GM12878 (cell line): ENCODE measurements around the gene PACS2. TPM values are rescaled to one million over a fixed set of nuclear protein-coding genes. Genes with fewer than 3 reads are reported as not detected.

Source experiments
- ATAC-seq: fragments of 200-7000 bp; cut with Tn5 transposase; 3 replicates; pipeline ENCODE4 v1.9.1; 2020; ENCODE audit warnings: mild to moderate bottlenecking, moderate library complexity
- BruUV-seq: library from RNA; stranded (reverse); fragments of 400-500 nt; replicated peaks from 2 replicates; lab custom pipeline; 2021; lab: Mats Ljungman, UMichigan
- CTCF ChIA-PET: fragments of 300-600 bp; sonication (Branson Sonifier 250); formaldehyde crosslinking; extraction: SDS; loops from one replicate; lab custom pipeline; 2021; ENCODE audit warnings: inconsistent platforms; lab: Yijun Ruan, JAX
- POLR2A ChIA-PET: fragments of 350-600 bp; formaldehyde crosslinking; extraction: SDS; loops from one replicate; lab custom pipeline; 2021; ENCODE audit warnings: inconsistent platforms; lab: Charles Lee
- RAD21 ChIA-PET: fragments of 300-600 bp; sonication (Branson Sonifier 250); formaldehyde crosslinking; loops from one replicate; lab custom pipeline; 2023; ENCODE audit warnings: antibody characterized with exemption; ENCODE audit not compliant: unreplicated experiment; lab: Charles Lee
- SMC1A ChIA-PET: fragments of 300-600 bp; sonication (Branson Sonifier 250); formaldehyde crosslinking; loops from one replicate; lab custom pipeline; 2023; ENCODE audit not compliant: unreplicated experiment, uncharacterized antibody; lab: Charles Lee
- DNase-seq: peaks from one replicate; pipeline ENCODE4 v3.0.0-alpha.2; 2011; ENCODE audit warnings: low read depth, low spot score
- FAIRE-seq: peaks from 3 replicates; lab custom pipeline; 2011; peaks lifted over from hg19 to GRCh38; lab: Jason Lieb, UNC
- H2AFZ ChIP-seq: 2 replicates; pipeline ENCODE4 v1.6.0; 2011; ENCODE audit warnings: low read depth, low read length, control low read depth; ENCODE audit not compliant: control insufficient read depth
- H3K27ac ChIP-seq: 2 replicates; pipeline ENCODE4 v1.5.1; 2011; ENCODE audit warnings: control low read depth; ENCODE audit not compliant: control insufficient read depth, insufficient read depth
- H3K27me3 ChIP-seq, 2 experiments: replicated peaks in 1 of 2; 2 replicates each; pipeline versions ENCODE4 v1.6.0 to v1.6.1; 2011; ENCODE audit warnings: low read length in 1 of 2; ENCODE audit not compliant: control insufficient read depth in 2 of 2, insufficient read depth in 2 of 2
- H3K36me3 ChIP-seq, 2 experiments: 2 replicates each; pipeline ENCODE4 v1.5.1; 2011; ENCODE audit warnings: low read length in 1 of 2; ENCODE audit not compliant: control insufficient read depth in 2 of 2, insufficient read depth in 2 of 2
- H3K4me1 ChIP-seq: 2 replicates; pipeline ENCODE4 v1.6.1; 2011; ENCODE audit warnings: mild to moderate bottlenecking, low read length, moderate library complexity, mixed read lengths; ENCODE audit not compliant: control insufficient read depth, insufficient read depth
- H3K4me2 ChIP-seq: 2 replicates; pipeline ENCODE4 v1.6.0; 2011; ENCODE audit warnings: control low read depth; ENCODE audit not compliant: control insufficient read depth, insufficient read depth
- H3K4me3 ChIP-seq: fragments of 200-600 bp; sonication (generic); 2 replicates; pipeline ENCODE4 v1.5.1; 2016
- H3K79me2 ChIP-seq: 2 replicates; pipeline ENCODE4 v1.6.0; 2011; ENCODE audit warnings: low read length; ENCODE audit not compliant: control insufficient read depth, insufficient read depth
- H3K9ac ChIP-seq: 2 replicates; pipeline ENCODE4 v1.8.0; 2011; ENCODE audit warnings: low read length, control low read depth, mixed read lengths; ENCODE audit not compliant: control insufficient read depth, insufficient read depth
- H3K9me3 ChIP-seq: replicated peaks from 3 replicates; pipeline ENCODE4 v1.5.1; 2011; ENCODE audit warnings: mild to moderate bottlenecking, low read length; ENCODE audit not compliant: control insufficient read depth, insufficient read depth
- H4K20me1 ChIP-seq: 2 replicates; pipeline ENCODE4 v1.6.0; 2011; ENCODE audit not compliant: control insufficient read depth, insufficient read depth
- EGR1 ChIP-seq, 2 experiments: IDR thresholded peaks; 1 replicate in 1 of 2; 2 replicates in 1 of 2; pipeline ENCODE4 v1.6.1; 2011 to 2012; ENCODE audit warnings: low read depth in 2 of 2, low read length in 2 of 2, borderline replicate concordance in 1 of 2, mild to moderate bottlenecking in 1 of 2, moderate library complexity in 1 of 2
- EP300 ChIP-seq, 2 experiments: fragments of 150-350 bp in 1 of 2; IDR thresholded peaks; 2 replicates each; pipeline ENCODE4 v1.6.1; 2011 to 2012; ENCODE audit warnings: low read depth in 2 of 2, low read length in 2 of 2, borderline replicate concordance in 1 of 2, improper control_type of control experiment in 1 of 2, inconsistent platforms in 1 of 2; ENCODE audit not compliant: control insufficient read depth in 1 of 2
- ESRRA ChIP-seq: IDR thresholded peaks from 2 replicates; pipeline ENCODE4 v1.6.1; 2012; ENCODE audit warnings: mild to moderate bottlenecking, low read length, improper control_type of control experiment
- NFXL1 ChIP-seq: fragments of 450-650 bp; IDR thresholded peaks from 2 replicates; pipeline ENCODE4 v1.6.1; 2017; ENCODE audit warnings: antibody characterized with exemption, mild to moderate bottlenecking, borderline replicate concordance
- SMC3 ChIP-seq: IDR thresholded peaks from 2 replicates; pipeline ENCODE4 v1.6.1; 2011; ENCODE audit warnings: low read length, improper control_type of control experiment, borderline replicate concordance
- SPI1 ChIP-seq: IDR thresholded peaks from 2 replicates; pipeline ENCODE4 v1.6.1; 2011; ENCODE audit warnings: low read depth, mild to moderate bottlenecking, low read length, moderate library complexity, borderline replicate concordance; ENCODE audit not compliant: insufficient read depth
- ZNF274 ChIP-seq: IDR thresholded peaks from one replicate; pipeline ENCODE4 v1.8.0; 2011; ENCODE audit not compliant: insufficient read length, insufficient read depth
- ZNF622 ChIP-seq: fragments of 450-650 bp; IDR thresholded peaks from 2 replicates; pipeline ENCODE4 v1.6.1; 2017; ENCODE audit warnings: mild to moderate bottlenecking, inconsistent platforms
- WGBS: methylation state at CpG from one replicate; pipeline ENCODE4 v1.1.6; 2016; ENCODE audit warnings: low lambda C conversion rate; ENCODE audit not compliant: insufficient replicate concordance, insufficient coverage; ENCODE audit errors: missing lambda C conversion rate; 5-methylcytosine and 5-hydroxymethylcytosine counted together
- in situ Hi-C: fragments of 300-500 bp; cut with MboI; formaldehyde crosslinking; loops from 9 replicates; pipeline ENCODE4 v1.14.3; 2018; ENCODE audit warnings: mixed read lengths
- intact Hi-C: fragments of 100-400 bp; cut with micrococcal nuclease; formaldehyde crosslinking; loops from one replicate; pipeline ENCODE4 v1.14.2; 2022; ENCODE audit not compliant: unreplicated experiment
- polyA plus RNA-seq, 11 experiments: library from polyadenylated mRNA; depleted of rRNA in 4 of 11; unstranded in 6 of 11; stranded (reverse) in 5 of 11; fragments of >200 nt; fragmentation: Nextera tagmentation in 4 of 11; fragmentation: Illumina TruSeq in 1 of 11; extraction: Ambion mirVana in 4 of 11; extraction: Trizol in 1 of 11; gene quantifications; 1 replicate in 1 of 11; 2 replicates in 10 of 11; pipeline versions ENCODE4 v1.2.1 to v1.2.3, GENCODE V29; 2011 to 2016; ENCODE audit warnings: inconsistent platforms in 2 of 11, missing spikeins in 2 of 11, low read depth in 1 of 11
- total RNA-seq, 4 experiments: library from RNA; depleted of rRNA in 3 of 4; stranded (reverse); fragments of >200 nt in 3 of 4; fragmentation: Illumina TruSeq in 1 of 4; extraction: Trizol in 1 of 4; gene quantifications; 2 replicates each; pipeline versions ENCODE4 v1.2.1 to v1.2.3, GENCODE V29; 2013 to 2021
- TF ChIP-seq, protein P1 (sequence below): fragments of 450-650 bp; IDR thresholded peaks from 2 replicates; pipeline ENCODE4 v1.6.1; 2017; ENCODE audit warnings: mild to moderate bottlenecking, moderate library complexity
- TF ChIP-seq, protein P2 (sequence below): IDR thresholded peaks from 2 replicates; pipeline ENCODE4 v1.6.1; 2012; ENCODE audit warnings: low read depth, low read length, improper control_type of control experiment

The PACS2 gene
- total and polyA plus RNA-seq, 10 of the 15 experiments (the other 5 are each of a cell fraction or from before 2014, with no cell fraction given) = 0.21 to 37.3 (median 9.4) TPM

DNA sequence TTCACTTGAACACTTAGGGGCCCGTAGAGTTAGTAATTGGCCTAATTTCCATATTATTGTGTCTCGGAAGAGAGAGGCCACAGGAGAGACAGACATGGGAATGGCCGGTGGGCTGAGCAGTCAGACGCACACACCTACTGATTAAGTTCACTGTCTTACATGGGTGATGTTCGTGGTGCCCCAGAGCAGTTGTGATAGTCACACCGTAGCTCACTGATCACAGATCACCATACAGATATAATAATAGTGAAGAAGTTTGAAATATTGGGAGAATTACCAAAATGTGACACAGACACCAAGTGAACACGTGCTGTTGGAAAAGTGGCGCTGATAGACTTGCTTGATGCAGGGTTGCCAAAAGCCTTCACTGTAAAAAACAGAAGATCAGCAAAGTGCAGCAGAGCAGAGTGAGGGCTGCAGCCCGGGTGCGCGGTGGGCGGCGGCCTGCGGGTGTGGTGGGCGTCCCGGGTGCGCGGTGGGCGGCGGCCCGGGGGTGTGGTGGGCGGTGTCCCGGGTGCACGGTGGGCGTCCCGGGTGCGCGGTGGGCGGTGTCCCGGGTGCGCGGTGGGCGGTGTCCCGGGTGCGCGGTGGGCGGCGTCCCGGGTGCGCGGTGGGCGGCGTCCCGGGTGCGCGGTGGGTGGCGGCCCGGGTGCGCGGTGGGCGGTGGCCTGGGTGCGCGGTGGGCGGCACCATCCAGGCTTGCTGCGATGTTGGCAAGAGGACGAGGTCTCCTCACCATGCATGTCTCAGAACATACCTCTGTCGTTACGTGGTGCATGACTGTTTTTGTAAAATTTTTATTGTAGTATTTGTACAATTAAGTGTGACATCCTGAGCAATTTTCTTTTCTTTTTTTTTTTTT lies 49.5 kb downstream of the PACS2 start:
- peak; percentile 65 for ATAC-seq
- Histone ChIP-seq H3K36me3 (peaks cover 0 to 1% of the 10 kb centered on the region in 2 experiments; a peak in 1 of 4 replicates), H3K4me1 (no peaks in the 10 kb centered on the region), H3K9me3 (no peaks in the 10 kb centered on the region; the same call in 2 of the 3 replicates), H3K4me2 (no peak overlapping the region), H2AFZ (no peak overlapping the region), H4K20me1 (no peaks in the 10 kb centered on the region; the same call in 1 of the 2 replicates), H3K27me3 (no peaks in the 10 kb centered on the region), H3K79me2 (no peaks in the 10 kb centered on the region), H3K27ac (no peak overlapping the region), H3K9ac (no peak overlapping the region), H3K4me3 (no peak overlapping the region)
- ChIA-PET CTCF (no interaction called here), RAD21 (no interaction called here), POLR2A (interaction anchor here (0.5 kb wide), 1 partner anchor 687 kb away, joined by 3 read pairs; no protein-coding TSS in a partner anchor), SMC1A (no interaction called here)
- TF ChIP-seq ZNF622 (no peak), EGR1 (IDR thresholded peaks at IDR 0.05; ENCODE audit: borderline replicate concordance in 1 of 2, low read depth in 2 of 2, low read length in 2 of 2) (0 out of 3 replicates have a peak, but pooled peaks of 1 of the 2 experiments have one; percentile 28)
- FAIRE-seq = no peak
- WGBS = 20% methylated on average over 13 of the region's 58 CpGs
- BruUV-seq = no TSS peak
- intact Hi-C loops = no loop called here
- in situ Hi-C loops = no loop called here
- no peak for DNase-seq

GRCh38 chr14:105365101-105365500 lies 50.6 kb downstream of the PACS2 start:
- Histone ChIP-seq H3K4me3 (no peak overlapping the region), H3K9me3 (no peaks in the 10 kb centered on the region; the same call in 2 of the 3 replicates), H3K36me3 (peaks cover 0 to 1% of the 10 kb centered on the region in 2 experiments; a peak in 1 of 4 replicates), H3K79me2 (no peaks in the 10 kb centered on the region), H2AFZ (no peak overlapping the region), H3K9ac (no peak overlapping the region), H3K4me1 (no peaks in the 10 kb centered on the region), H3K27me3 (no peaks in the 10 kb centered on the region), H4K20me1 (no peaks in the 10 kb centered on the region; the same call in 1 of the 2 replicates), H3K27ac (no peak overlapping the region), H3K4me2 (no peak overlapping the region)
- POLR2A ChIA-PET = interaction anchor here (1.5 kb wide), 1 partner anchor 125 kb away, joined by 3 read pairs; no protein-coding TSS in a partner anchor
- SMC1A ChIA-PET = no interaction called here
- CTCF ChIA-PET = interaction anchor here (0.6 to 0.9 kb wide), 2 partner anchors 30 to 115 kb away, joined by 3 to 4 read pairs; no protein-coding TSS in a partner anchor
- FAIRE-seq (no peak), DNase-seq (no peak), ATAC-seq (no peak)
- in situ Hi-C loops (no loop called here), intact Hi-C loops (no loop called here)
- RAD21 ChIA-PET = no interaction called here
- no TSS peak for BruUV-seq
- WGBS = 81% methylated on average over 11 of the region's 11 CpGs
- TF ChIP-seq SPI1 = no peak
- TF ChIP-seq SMC3 = no peak
- no peak for TF ChIP-seq EP300 (IDR thresholded peaks at IDR 0.05; ENCODE audit: borderline replicate concordance in 1 of 2, control insufficient read depth in 1 of 2, low read depth in 2 of 2, low read length in 2 of 2)
- TF ChIP-seq, protein P1, sequence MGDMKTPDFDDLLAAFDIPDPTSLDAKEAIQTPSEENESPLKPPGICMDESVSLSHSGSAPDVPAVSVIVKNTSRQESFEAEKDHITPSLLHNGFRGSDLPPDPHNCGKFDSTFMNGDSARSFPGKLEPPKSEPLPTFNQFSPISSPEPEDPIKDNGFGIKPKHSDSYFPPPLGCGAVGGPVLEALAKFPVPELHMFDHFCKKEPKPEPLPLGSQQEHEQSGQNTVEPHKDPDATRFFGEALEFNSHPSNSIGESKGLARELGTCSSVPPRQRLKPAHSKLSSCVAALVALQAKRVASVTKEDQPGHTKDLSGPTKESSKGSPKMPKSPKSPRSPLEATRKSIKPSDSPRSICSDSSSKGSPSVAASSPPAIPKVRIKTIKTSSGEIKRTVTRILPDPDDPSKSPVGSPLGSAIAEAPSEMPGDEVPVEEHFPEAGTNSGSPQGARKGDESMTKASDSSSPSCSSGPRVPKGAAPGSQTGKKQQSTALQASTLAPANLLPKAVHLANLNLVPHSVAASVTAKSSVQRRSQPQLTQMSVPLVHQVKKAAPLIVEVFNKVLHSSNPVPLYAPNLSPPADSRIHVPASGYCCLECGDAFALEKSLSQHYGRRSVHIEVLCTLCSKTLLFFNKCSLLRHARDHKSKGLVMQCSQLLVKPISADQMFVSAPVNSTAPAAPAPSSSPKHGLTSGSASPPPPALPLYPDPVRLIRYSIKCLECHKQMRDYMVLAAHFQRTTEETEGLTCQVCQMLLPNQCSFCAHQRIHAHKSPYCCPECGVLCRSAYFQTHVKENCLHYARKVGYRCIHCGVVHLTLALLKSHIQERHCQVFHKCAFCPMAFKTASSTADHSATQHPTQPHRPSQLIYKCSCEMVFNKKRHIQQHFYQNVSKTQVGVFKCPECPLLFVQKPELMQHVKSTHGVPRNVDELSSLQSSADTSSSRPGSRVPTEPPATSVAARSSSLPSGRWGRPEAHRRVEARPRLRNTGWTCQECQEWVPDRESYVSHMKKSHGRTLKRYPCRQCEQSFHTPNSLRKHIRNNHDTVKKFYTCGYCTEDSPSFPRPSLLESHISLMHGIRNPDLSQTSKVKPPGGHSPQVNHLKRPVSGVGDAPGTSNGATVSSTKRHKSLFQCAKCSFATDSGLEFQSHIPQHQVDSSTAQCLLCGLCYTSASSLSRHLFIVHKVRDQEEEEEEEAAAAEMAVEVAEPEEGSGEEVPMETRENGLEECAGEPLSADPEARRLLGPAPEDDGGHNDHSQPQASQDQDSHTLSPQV = no peak
- TF ChIP-seq NFXL1 = no peak
- TF ChIP-seq, protein P2, sequence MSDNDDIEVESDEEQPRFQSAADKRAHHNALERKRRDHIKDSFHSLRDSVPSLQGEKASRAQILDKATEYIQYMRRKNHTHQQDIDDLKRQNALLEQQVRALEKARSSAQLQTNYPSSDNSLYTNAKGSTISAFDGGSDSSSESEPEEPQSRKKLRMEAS = no peak
- TF ChIP-seq ZNF274 = no peak
- TF ChIP-seq ESRRA = no peak
